Tibial artery (tissue), 4 donors: ENCODE measurements around the gene STEAP3.
A peak's percentile ranks its signal among the peaks of the same experiment; 100 is the strongest.

Source experiments
- DNase-seq, 2 donors: peaks; one replicate each; pipeline ENCODE4 v3.0.0-alpha.2; 2019
- H3K27ac ChIP-seq, 2 donors: fragments of 200-600 bp; sonication (generic) in 1 of 2; 1 replicate in 1 of 2; 2 replicates in 1 of 2; pipeline ENCODE4 v1.5.1; 2018 to 2019; ENCODE audit warnings: mild to moderate bottlenecking in 1 of 2
- H3K27me3 ChIP-seq, 2 donors: fragments of 200-600 bp; sonication (generic) in 1 of 2; one replicate each; pipeline versions ENCODE4 v1.5.1 to v1.6.0; 2016 to 2019
- H3K36me3 ChIP-seq, 3 donors: fragments of 200-600 bp; sonication (generic) in 2 of 3; one replicate each; pipeline ENCODE4 v1.5.1; 2016 to 2019; ENCODE audit warnings: mild to moderate bottlenecking in 2 of 3
- H3K4me1 ChIP-seq, 4 donors: fragments of 200-600 bp; sonication (generic) in 2 of 4; 1 replicate in 3 of 4; 2 replicates in 1 of 4; pipeline ENCODE4 v1.5.1; 2016 to 2019
- H3K4me3 ChIP-seq, 2 donors: fragments of 200-600 bp; sonication (generic) in 1 of 2; 1 replicate in 1 of 2; 2 replicates in 1 of 2; pipeline ENCODE4 v1.5.1; 2018 to 2019; ENCODE audit warnings: mild to moderate bottlenecking in 2 of 2
- H3K9me3 ChIP-seq, 3 donors: fragments of 200-600 bp; sonication (generic) in 1 of 3; one replicate each; pipeline ENCODE4 v1.5.1; 2016 to 2019
- CTCF ChIP-seq, 2 experiments: fragments of 200-600 bp in 1 of 2; fragments of 450-650 bp in 1 of 2; IDR thresholded peaks; one replicate each; pipeline ENCODE4 v1.5.1; 2017 to 2019; ENCODE audit warnings: antibody characterized with exemption in 2 of 2, mild to moderate bottlenecking in 1 of 2, moderate library complexity in 1 of 2
- intact Hi-C: fragments of 100-400 bp; cut with DNase I; formaldehyde crosslinking; loops from one replicate; pipeline ENCODE4 v1.15.0; 2023; ENCODE audit warnings: low total_unique reads

Gene STEAP3

GRCh38 chr2:119305497-119306195 lies 82.0 kb downstream of the STEAP3 start:
- no peak for TF ChIP-seq CTCF (IDR thresholded peaks at IDR 0.05)
- no peaks in the 10 kb centered on the region for H3K36me3 ChIP-seq
- H3K4me1 ChIP-seq: no peaks in the 10 kb centered on the region
- intact Hi-C loops: no loop called here
- no peak for DNase-seq
- no peaks in the 10 kb centered on the region for H3K9me3 ChIP-seq
- peak overlapping the region in 1 of 2 donors; percentile 18 for H3K27ac ChIP-seq
- H3K27me3 ChIP-seq: no peaks in the 10 kb centered on the region
- H3K4me3 ChIP-seq: peak overlapping the region in 1 of 2 donors; percentile 11

GRCh38 chr2:119306196-119306590 lies 82.6 kb downstream of the STEAP3 start:
- no peak for DNase-seq

GRCh38 chr2:119307419-119308140 lies 83.9 kb downstream of the STEAP3 start:
- Histone ChIP-seq H3K36me3 (peaks cover 0 to 10% (median 5%) of the 10 kb centered on the region in 3 donors), H3K9me3 (no peaks in the 10 kb centered on the region), H3K4me3 (no peak overlapping the region), H3K27ac (no peak overlapping the region), H3K4me1 (no peaks in the 10 kb centered on the region), H3K27me3 (no peaks in the 10 kb centered on the region)
- TF ChIP-seq CTCF (IDR thresholded peaks at IDR 0.05): no peak
- intact Hi-C loops: no loop called here
- no peak for DNase-seq

More at GRCh38 chr2:119306196-119306590, 82.6 kb downstream of the STEAP3 start:
- Histone ChIP-seq H3K27ac (peak overlapping the region in 1 of 2 donors; percentile 18), H3K9me3 (no peaks in the 10 kb centered on the region), H3K4me3 (peak overlapping the region in 1 of 2 donors; percentile 11), H3K36me3 (peaks cover 0 to 5% (median 2%) of the 10 kb centered on the region in 3 donors), H3K4me1 (no peaks in the 10 kb centered on the region), H3K27me3 (no peaks in the 10 kb centered on the region)
- no peak for TF ChIP-seq CTCF (IDR thresholded peaks at IDR 0.05)
- intact Hi-C loops: no loop called here

- H3K36me3 ChIP-seq: peaks cover 0 to 10% (median 5%) of the 10 kb centered on the region in 3 donors
- TF ChIP-seq CTCF (IDR thresholded peaks at IDR 0.05): no peak
- H3K9me3 ChIP-seq: no peaks in the 10 kb centered on the region
- H3K4me3 ChIP-seq: no peak overlapping the region
- H3K27me3 ChIP-seq: no peaks in the 10 kb centered on the region
- no peak overlapping the region for H3K27ac ChIP-seq
- no peak for DNase-seq
- intact Hi-C loops: no loop called here
- H3K4me1 ChIP-seq: no peaks in the 10 kb centered on the region
Measured at GRCh38 chr2:119308793-119309330, 85.2 kb downstream of the STEAP3 start.

- intact Hi-C loops: no loop called here
Measured at GRCh38 chr2:119311371-119311770, 87.7 kb downstream of the STEAP3 start.

More at GRCh38 chr2:119311371-119311770, 87.7 kb downstream of the STEAP3 start:
- Histone ChIP-seq H3K27ac (no peak overlapping the region), H3K4me1 (peaks cover 0 to 6% (median 0%) of the 10 kb centered on the region in 4 donors), H3K9me3 (no peaks in the 10 kb centered on the region), H3K36me3 (peaks cover 0 to 10% (median 5%) of the 10 kb centered on the region in 3 donors), H3K27me3 (no peaks in the 10 kb centered on the region), H3K4me3 (no peak overlapping the region)
- DNase-seq: no peak
- TF ChIP-seq CTCF (IDR thresholded peaks at IDR 0.05): no peak
